T-helper 1 cell (primary cell): ENCODE results near the gene WIPF1.

Experiments used
- DNase-seq, 5 donors: peaks; one replicate each; pipeline ENCODE4 v3.0.0-alpha.2; 2012 to 2020

The WIPF1 gene

GRCh38 chr2:174535757-174536703 lies 61.6 kb downstream of the WIPF1 start:
- DNase-seq, result no peak

- DNase-seq, result no peak
These were observed 62.5 kb downstream of the WIPF1 start for GRCh38 chr2:174535083-174535482.

- no peak for DNase-seq
These were observed 67.7 kb downstream of the WIPF1 start for GRCh38 chr2:174529916-174530315.

GRCh38 chr2:174527959-174528358 lies 69.6 kb downstream of the WIPF1 start:
- DNase-seq, result no peak

DNA sequence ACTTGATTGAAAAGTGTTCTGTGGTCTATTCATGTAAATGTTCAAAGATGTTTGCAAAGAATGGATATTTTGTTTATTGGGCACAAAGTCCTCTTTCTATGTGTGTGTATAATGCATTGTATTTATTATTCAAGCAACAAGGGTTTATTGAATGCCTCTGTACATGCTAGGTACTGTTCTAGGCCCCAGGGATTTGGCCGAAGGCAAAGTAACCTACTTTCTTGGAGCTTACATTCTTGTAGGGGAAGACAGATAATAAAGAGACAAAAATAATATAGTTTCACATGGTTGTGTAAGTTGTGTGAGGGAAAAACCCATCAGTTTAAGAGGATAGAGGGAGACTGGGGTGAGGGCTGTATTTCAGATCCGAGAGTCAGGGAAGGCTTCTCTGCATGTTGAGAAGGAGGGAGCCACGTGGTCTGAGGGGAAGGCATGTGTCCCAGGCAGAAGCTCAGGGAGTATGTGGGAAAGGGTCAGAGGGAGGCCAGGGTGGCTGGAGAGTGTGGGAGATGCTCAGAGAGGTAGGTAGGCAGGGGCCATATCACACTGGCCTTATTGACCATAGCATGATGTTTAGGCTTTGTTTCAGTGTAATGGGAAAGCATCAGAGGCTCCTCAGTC lies 70.4 kb downstream of the WIPF1 start:
- no peak for DNase-seq

GRCh38 chr2:174524527-174524926 lies 73.1 kb downstream of the WIPF1 start:
- DNase-seq, result no peak

DNA sequence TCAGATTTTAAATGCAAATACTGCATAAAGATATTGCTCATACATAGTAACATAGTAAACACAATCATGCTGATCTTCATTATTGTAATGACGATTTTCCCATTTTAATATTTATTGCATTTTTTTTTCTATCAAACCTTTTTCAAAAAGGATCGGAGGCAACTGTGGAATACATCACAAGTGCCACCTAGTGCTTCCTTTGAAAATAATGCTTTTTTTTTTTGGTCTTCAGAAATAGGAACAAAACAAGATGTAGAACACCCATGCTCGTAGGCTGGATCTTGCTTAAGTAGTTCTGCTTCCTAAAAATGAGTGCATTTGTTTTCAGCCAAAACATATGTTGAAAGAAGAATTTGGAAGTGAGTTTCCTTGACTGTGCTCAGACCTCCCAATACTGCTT lies 75.1 kb downstream of the WIPF1 start:
- no peak for DNase-seq

DNA sequence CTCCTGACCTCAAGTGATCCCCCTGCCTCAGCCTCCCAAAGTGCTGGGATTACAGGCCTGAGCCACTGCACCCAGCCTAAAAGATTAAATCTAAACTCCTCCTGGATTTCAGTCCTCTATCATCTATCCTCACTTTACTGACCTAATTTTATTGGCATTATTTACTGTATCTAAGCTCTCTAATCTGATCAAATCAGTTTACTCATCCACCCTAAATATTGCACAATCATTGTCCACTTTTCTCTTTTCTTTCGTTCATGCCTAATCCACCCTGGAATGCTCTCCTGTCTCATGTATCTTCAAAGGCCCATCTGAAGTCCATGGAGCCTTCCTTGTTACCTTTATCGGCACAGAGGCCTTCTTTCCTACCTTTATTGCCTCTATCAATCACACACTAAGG lies 79.2 kb downstream of the WIPF1 start:
- DNase-seq, result no peak

DNA sequence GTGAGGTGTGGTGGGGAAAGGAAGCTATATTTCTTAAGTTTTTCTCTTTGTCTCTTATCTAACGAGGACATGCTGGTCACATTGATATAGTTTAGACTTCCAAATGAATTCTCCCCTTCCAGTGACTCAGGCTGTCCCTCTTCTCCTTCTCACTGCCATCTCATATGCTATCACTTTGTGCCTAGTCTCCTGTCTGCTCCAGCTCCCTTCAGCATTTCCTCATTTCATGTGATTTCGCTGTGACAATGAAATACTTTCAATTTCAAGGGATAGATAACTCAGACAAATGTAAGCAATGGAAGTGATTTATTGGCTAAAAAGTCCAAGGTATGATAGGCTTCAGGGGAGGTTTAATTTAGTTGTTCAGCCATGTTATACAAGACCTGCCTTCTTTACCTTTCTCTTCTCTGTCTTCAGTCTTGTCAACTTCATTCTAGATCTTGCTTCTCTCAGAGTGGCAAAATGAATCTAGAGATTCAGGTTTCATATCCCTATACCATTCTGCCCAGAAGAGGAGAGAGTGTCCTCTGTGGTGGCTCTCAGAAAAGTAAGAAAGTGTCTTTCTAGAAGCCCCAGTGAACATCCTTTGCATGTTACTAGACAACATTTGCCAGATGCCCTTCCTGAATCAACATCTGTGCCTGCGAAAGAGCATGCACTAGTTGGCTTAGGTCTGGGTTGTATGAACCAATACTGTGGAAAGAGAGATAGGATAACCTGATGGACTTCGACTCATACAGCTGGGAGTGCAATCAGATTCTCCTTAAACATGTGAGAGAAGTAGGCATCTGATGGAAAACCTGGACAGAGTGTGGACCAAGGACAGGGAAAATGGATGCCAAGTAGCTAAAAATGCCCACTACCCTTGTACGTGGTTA lies 80.9 kb downstream of the WIPF1 start:
- no peak for DNase-seq

- DNase-seq, result no peak
These were observed 85.3 kb downstream of the WIPF1 start for GRCh38 chr2:174512345-174512744.

- no peak for DNase-seq
These were observed 85.9 kb downstream of the WIPF1 start for GRCh38 chr2:174511580-174512260.

DNA sequence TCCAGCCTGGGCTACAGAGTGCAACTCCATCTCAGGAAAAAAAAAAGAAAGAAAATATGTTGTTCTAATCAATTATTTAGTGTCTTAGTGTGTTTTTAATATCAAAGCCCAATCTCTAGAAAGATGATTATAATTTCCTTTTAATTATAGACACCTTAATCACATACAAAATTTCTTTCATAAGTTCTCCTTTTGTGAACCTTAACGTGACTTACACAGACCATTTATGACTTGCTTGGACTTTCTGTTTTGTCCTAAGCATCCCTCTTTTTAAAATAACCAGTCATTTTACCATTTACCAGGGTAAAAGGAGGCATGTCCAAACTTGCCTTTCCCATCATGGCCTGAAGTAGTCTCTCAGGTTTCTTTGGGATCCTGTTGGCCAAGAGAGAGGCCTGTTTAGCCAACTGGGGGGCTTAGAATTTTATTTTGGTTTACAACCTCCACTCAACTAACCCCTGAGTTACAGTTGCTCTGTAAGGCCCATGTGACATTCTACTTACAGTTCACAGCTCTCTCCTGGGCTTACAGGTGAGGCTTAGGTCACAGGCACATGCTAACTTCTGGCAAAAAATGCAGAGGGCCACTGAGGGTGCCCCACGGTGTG lies 86.9 kb downstream of the WIPF1 start:
- no peak for DNase-seq
